ENCODE results near the gene SPNS2.

Gene SPNS2

GRCh38 chr17:4498461-4499397 is at the start of gene SPNS2:
TSS of gene SPNS2 (plus strand) at chr17:4498881. CDS start at chr17:4499048, 167 bp downstream.
- DNase-seq, result peak; percentile 86

- no peak for DNase-seq
These were observed 48.9 kb upstream of the SPNS2 start for GRCh38 chr17:4449736-4450135.

- DNase-seq, result no peak
These were observed 47.9 kb upstream of the SPNS2 start for GRCh38 chr17:4450710-4451316.

GRCh38 chr17:4453812-4454591 is 44.7 kb upstream of the SPNS2 start:
- DNase-seq, result no peak

GRCh38 chr17:4460661-4461060 is 38.0 kb upstream of the SPNS2 start:
- DNase-seq, result no peak

GRCh38 chr17:4463818-4464476 is 34.7 kb upstream of the SPNS2 start:
- no peak for DNase-seq

GRCh38 chr17:4465786-4466185 is 32.9 kb upstream of the SPNS2 start:
- no peak for DNase-seq

- no peak for DNase-seq
These were observed 31.4 kb upstream of the SPNS2 start for GRCh38 chr17:4467287-4467686.

- DNase-seq, result no peak
These were observed 29.1 kb upstream of the SPNS2 start for GRCh38 chr17:4469552-4469951.

GRCh38 chr17:4472286-4472685 is 26.4 kb upstream of the SPNS2 start:
- DNase-seq, result no peak

GRCh38 chr17:4474093-4474492 is 24.6 kb upstream of the SPNS2 start:
- no peak for DNase-seq

GRCh38 chr17:4475001-4475400 is 23.7 kb upstream of the SPNS2 start:
- DNase-seq, result no peak

- no peak for DNase-seq
These were observed 23.2 kb upstream of the SPNS2 start for GRCh38 chr17:4475463-4475862.

GRCh38 chr17:4476017-4476416 is 22.7 kb upstream of the SPNS2 start:
- DNase-seq, result peak; percentile 59

- no peak for DNase-seq
These were observed 22.1 kb upstream of the SPNS2 start for GRCh38 chr17:4476511-4477070.

- peak; percentile 26 for DNase-seq
These were observed 21.4 kb upstream of the SPNS2 start for GRCh38 chr17:4477255-4477791.

GRCh38 chr17:4478318-4478830 is 20.3 kb upstream of the SPNS2 start:
- DNase-seq, result no peak

- no peak for DNase-seq
These were observed 19.2 kb upstream of the SPNS2 start for GRCh38 chr17:4479340-4479981.

- no peak for DNase-seq
These were observed 18.5 kb upstream of the SPNS2 start for GRCh38 chr17:4479982-4480751.
